NCI-H526 treated with DMSO at 0.1 percent for 48 hours (cell line): ENCODE data around the gene AQP2.
"Not testable (repeated sequence)": the region's sequence is repeated elsewhere in the genome, so short reads cannot be mapped to it uniquely, and the experiment has no call there.

Experiments
- DNase-seq: peaks from one replicate; lab custom pipeline; 2025; lab: John Stamatoyannopoulos, UW

AQP2 gene

GRCh38 chr12:49987625-49988303, 37.2 kb downstream of the AQP2 start:
- no peak for DNase-seq

GRCh38 chr12:49989400-49989799, 38.9 kb downstream of the AQP2 start:
- DNase-seq = not testable (repeated sequence)

- no peak for DNase-seq
These were observed 39.7 kb downstream of the AQP2 start for GRCh38 chr12:49990273-49990672.

GRCh38 chr12:49998453-49998852, 47.9 kb downstream of the AQP2 start:
- no peak for DNase-seq

- no peak for DNase-seq
These were observed 53.1 kb downstream of the AQP2 start for GRCh38 chr12:50003595-50003994.

GRCh38 chr12:50004696-50005095, 54.2 kb downstream of the AQP2 start:
- DNase-seq = no peak

- peak; percentile 37 for DNase-seq
These were observed 54.6 kb downstream of the AQP2 start for GRCh38 chr12:50005175-50005574.

GRCh38 chr12:50006280-50006679, 55.7 kb downstream of the AQP2 start:
- DNase-seq = no peak

- peak; percentile 97 for DNase-seq
These were observed 56.4 kb downstream of the AQP2 start for GRCh38 chr12:50006754-50007442.
